ENCODE data around the gene HLA-DQA1.
"Not testable (repeated sequence)": the region's sequence is repeated elsewhere in the genome, so short reads cannot be mapped to it uniquely, and the experiment has no call there.

Gene HLA-DQA1

GRCh38 chr6:32622545-32623401, 14.4 kb upstream of the HLA-DQA1 start:
- Histone ChIP-seq H3K27me3 (ENCODE audit: control insufficient read depth, insufficient read depth, low read length) (no peaks in the 10 kb centered on the region), H3K4me1 (ENCODE audit: control insufficient read depth, insufficient read depth, low read length) (peaks cover 3% of the 10 kb centered on the region; the same call in 1 of the 2 replicates), H3K27ac (ENCODE audit: low read depth, low read length) (no peak overlapping the region), H3K36me3 (ENCODE audit: control insufficient read depth, insufficient read depth, low read length) (no peaks in the 10 kb centered on the region), H3K9ac (ENCODE audit: low read depth, low read length) (no peak overlapping the region), H3K9me3 (ENCODE audit: control insufficient read depth, insufficient read depth, low read length) (no peaks in the 10 kb centered on the region), H3K4me3 (ENCODE audit: low read depth, low read length) (no peak overlapping the region)

- Histone ChIP-seq H3K4me3 (ENCODE audit: low read depth, low read length) (no peak overlapping the region), H3K9me3 (ENCODE audit: control insufficient read depth, insufficient read depth, low read length) (no peaks in the 10 kb centered on the region), H3K9ac (ENCODE audit: low read depth, low read length) (no peak overlapping the region), H3K27ac (ENCODE audit: low read depth, low read length) (no peak overlapping the region), H3K4me1 (ENCODE audit: control insufficient read depth, insufficient read depth, low read length) (peaks cover 3% of the 10 kb centered on the region; the same call in 1 of the 2 replicates), H3K36me3 (ENCODE audit: control insufficient read depth, insufficient read depth, low read length) (no peaks in the 10 kb centered on the region), H3K27me3 (ENCODE audit: control insufficient read depth, insufficient read depth, low read length) (no peaks in the 10 kb centered on the region)
Measured at GRCh38 chr6:32623693-32624092, 13.5 kb upstream of the HLA-DQA1 start.

- H3K4me3 ChIP-seq (ENCODE audit: low read depth, low read length), result no peak overlapping the region
- peaks cover 3% of the 10 kb centered on the region; the same call in 1 of the 2 replicates for H3K4me1 ChIP-seq (ENCODE audit: control insufficient read depth, insufficient read depth, low read length)
- no peaks in the 10 kb centered on the region for H3K27me3 ChIP-seq (ENCODE audit: control insufficient read depth, insufficient read depth, low read length)
- H3K9ac ChIP-seq (ENCODE audit: low read depth, low read length), result no peak overlapping the region
- H3K9me3 ChIP-seq (ENCODE audit: control insufficient read depth, insufficient read depth, low read length), result no peaks in the 10 kb centered on the region
- H3K27ac ChIP-seq (ENCODE audit: low read depth, low read length), result no peak overlapping the region
- H3K36me3 ChIP-seq (ENCODE audit: control insufficient read depth, insufficient read depth, low read length), result no peaks in the 10 kb centered on the region
Measured at GRCh38 chr6:32624565-32624964, 12.6 kb upstream of the HLA-DQA1 start.

- H3K4me3 ChIP-seq (ENCODE audit: low read depth, low read length), result no peak overlapping the region
- peaks cover 3% of the 10 kb centered on the region; the same call in 1 of the 2 replicates for H3K4me1 ChIP-seq (ENCODE audit: control insufficient read depth, insufficient read depth, low read length)
- no peak overlapping the region for H3K27ac ChIP-seq (ENCODE audit: low read depth, low read length)
- no peaks in the 10 kb centered on the region for H3K36me3 ChIP-seq (ENCODE audit: control insufficient read depth, insufficient read depth, low read length)
- H3K9me3 ChIP-seq (ENCODE audit: control insufficient read depth, insufficient read depth, low read length), result no peaks in the 10 kb centered on the region
- H3K27me3 ChIP-seq (ENCODE audit: control insufficient read depth, insufficient read depth, low read length), result no peaks in the 10 kb centered on the region
- no peak overlapping the region for H3K9ac ChIP-seq (ENCODE audit: low read depth, low read length)
Measured at GRCh38 chr6:32625137-32625536, 12.1 kb upstream of the HLA-DQA1 start.

GRCh38 chr6:32627249-32627648, 10.0 kb upstream of the HLA-DQA1 start:
- Histone ChIP-seq H3K36me3 (ENCODE audit: control insufficient read depth, insufficient read depth, low read length) (no peaks in the 10 kb centered on the region), H3K4me3 (ENCODE audit: low read depth, low read length) (no peak overlapping the region), H3K27me3 (ENCODE audit: control insufficient read depth, insufficient read depth, low read length) (no peaks in the 10 kb centered on the region), H3K27ac (ENCODE audit: low read depth, low read length) (no peak overlapping the region), H3K9ac (ENCODE audit: low read depth, low read length) (no peak overlapping the region), H3K9me3 (ENCODE audit: control insufficient read depth, insufficient read depth, low read length) (no peaks in the 10 kb centered on the region), H3K4me1 (ENCODE audit: control insufficient read depth, insufficient read depth, low read length) (peaks cover 3% of the 10 kb centered on the region; the same call in 1 of the 2 replicates)

GRCh38 chr6:32627831-32628230, 9.4 kb upstream of the HLA-DQA1 start:
- Histone ChIP-seq H3K9me3 (ENCODE audit: control insufficient read depth, insufficient read depth, low read length) (no peaks in the 10 kb centered on the region), H3K36me3 (ENCODE audit: control insufficient read depth, insufficient read depth, low read length) (no peaks in the 10 kb centered on the region), H3K27me3 (ENCODE audit: control insufficient read depth, insufficient read depth, low read length) (no peaks in the 10 kb centered on the region), H3K9ac (ENCODE audit: low read depth, low read length) (no peak overlapping the region), H3K27ac (ENCODE audit: low read depth, low read length) (no peak overlapping the region), H3K4me1 (ENCODE audit: control insufficient read depth, insufficient read depth, low read length) (0 out of 2 replicates have a peak, but pooled peaks cover under 1% of the 10 kb centered on the region), H3K4me3 (ENCODE audit: low read depth, low read length) (no peak overlapping the region)

- H3K9me3 ChIP-seq (ENCODE audit: control insufficient read depth, insufficient read depth, low read length); H3K9ac ChIP-seq (ENCODE audit: low read depth, low read length); H3K27me3 ChIP-seq (ENCODE audit: control insufficient read depth, insufficient read depth, low read length); H3K4me3 ChIP-seq (ENCODE audit: low read depth, low read length); H3K36me3 ChIP-seq (ENCODE audit: control insufficient read depth, insufficient read depth, low read length); H3K4me1 ChIP-seq (ENCODE audit: control insufficient read depth, insufficient read depth, low read length); H3K27ac ChIP-seq (ENCODE audit: low read depth, low read length): not testable (repeated sequence)
Measured at GRCh38 chr6:32629793-32630192, 7.4 kb upstream of the HLA-DQA1 start.

- H3K4me3 ChIP-seq (ENCODE audit: low read depth, low read length), result no peak overlapping the region
- peaks cover 14% of the 10 kb centered on the region for H3K4me1 ChIP-seq (ENCODE audit: control insufficient read depth, insufficient read depth, low read length)
- H3K27ac ChIP-seq (ENCODE audit: low read depth, low read length), result no peak overlapping the region
- H3K9ac ChIP-seq (ENCODE audit: low read depth, low read length), result no peak overlapping the region
- H3K36me3 ChIP-seq (ENCODE audit: control insufficient read depth, insufficient read depth, low read length), result no peaks in the 10 kb centered on the region
- H3K27me3 ChIP-seq (ENCODE audit: control insufficient read depth, insufficient read depth, low read length), result no peaks in the 10 kb centered on the region
- H3K9me3 ChIP-seq (ENCODE audit: control insufficient read depth, insufficient read depth, low read length), result no peaks in the 10 kb centered on the region
Measured at GRCh38 chr6:32635526-32636123, 1.6 kb upstream of the HLA-DQA1 start.

GRCh38 chr6:32637883-32638282, 677 bp downstream of the HLA-DQA1 start:
- H3K4me1 ChIP-seq (ENCODE audit: control insufficient read depth, insufficient read depth, low read length), result peaks cover 14% of the 10 kb centered on the region
- no peaks in the 10 kb centered on the region for H3K27me3 ChIP-seq (ENCODE audit: control insufficient read depth, insufficient read depth, low read length)
- H3K9me3 ChIP-seq (ENCODE audit: control insufficient read depth, insufficient read depth, low read length), result no peaks in the 10 kb centered on the region
- H3K36me3 ChIP-seq (ENCODE audit: control insufficient read depth, insufficient read depth, low read length), result no peaks in the 10 kb centered on the region
- H3K4me3 ChIP-seq (ENCODE audit: low read depth, low read length), result no peak overlapping the region
- H3K9ac ChIP-seq (ENCODE audit: low read depth, low read length), result no peak overlapping the region
- H3K27ac ChIP-seq (ENCODE audit: low read depth, low read length), result no peak overlapping the region

- Histone ChIP-seq H3K27me3 (ENCODE audit: control insufficient read depth, insufficient read depth, low read length) (no peaks in the 10 kb centered on the region), H3K4me3 (ENCODE audit: low read depth, low read length) (no peak overlapping the region), H3K9me3 (ENCODE audit: control insufficient read depth, insufficient read depth, low read length) (no peaks in the 10 kb centered on the region), H3K27ac (ENCODE audit: low read depth, low read length) (no peak overlapping the region), H3K9ac (ENCODE audit: low read depth, low read length) (no peak overlapping the region), H3K4me1 (ENCODE audit: control insufficient read depth, insufficient read depth, low read length) (peaks cover 14% of the 10 kb centered on the region), H3K36me3 (ENCODE audit: control insufficient read depth, insufficient read depth, low read length) (no peaks in the 10 kb centered on the region)
Measured at GRCh38 chr6:32638532-32639219, 1.5 kb downstream of the HLA-DQA1 start.
